SK-N-SH treated with all-trans-retinoic acid at 6 μM for 48 hours (cell line): ENCODE results near the gene NAALADL2.
"Not testable (repeated sequence)": the region's sequence is repeated elsewhere in the genome, so short reads cannot be mapped to it uniquely, and the experiment has no call there.

Source experiments
- ATAC-seq: fragments of 200-7000 bp; cut with Tn5 transposase; 3 replicates; pipeline ENCODE4 v1.9.1; 2020; ENCODE audit warnings: mild to moderate bottlenecking, moderate library complexity
- ARNTL ChIP-seq: fragments of 450-650 bp; formaldehyde crosslinking; IDR thresholded peaks from 2 replicates; pipeline ENCODE4 v1.5.0; 2020; ENCODE audit warnings: low read depth, mild to moderate bottlenecking, moderate library complexity, borderline replicate concordance
- BACH2 ChIP-seq: fragments of 250-450 bp; sonication (Bioruptor Pico); IDR thresholded peaks from 2 replicates; pipeline ENCODE4 v1.9.0; 2021; ENCODE audit warnings: mild to moderate bottlenecking, borderline replicate concordance
- ESRRG ChIP-seq: fragments of 250-450 bp; sonication (Bioruptor Pico); IDR thresholded peaks from 2 replicates; pipeline ENCODE4 v1.6.1; 2021; ENCODE audit warnings: mild to moderate bottlenecking
- GLIS3 ChIP-seq: fragments of 250-450 bp; sonication (Bioruptor Pico); IDR thresholded peaks from 2 replicates; pipeline ENCODE4 v1.5.0; 2020; ENCODE audit warnings: mild to moderate bottlenecking, moderate library complexity
- ISL1 ChIP-seq: fragments of 250-450 bp; sonication (Bioruptor Pico); IDR thresholded peaks from 2 replicates; pipeline ENCODE4 v2.1.2; 2022; ENCODE audit warnings: mild to moderate bottlenecking, moderate library complexity
- OSR1 ChIP-seq: fragments of 250-450 bp; sonication (Bioruptor Pico); IDR thresholded peaks from 2 replicates; pipeline ENCODE4 v1.8.0; 2022; ENCODE audit warnings: moderate library complexity, mild to moderate bottlenecking, inconsistent platforms
- PPARA ChIP-seq: fragments of 250-450 bp; sonication (Bioruptor Pico); IDR thresholded peaks from 2 replicates; pipeline ENCODE4 v1.5.0; 2020; ENCODE audit warnings: mild to moderate bottlenecking, borderline replicate concordance
- RARB ChIP-seq: fragments of 250-450 bp; sonication (Bioruptor Pico); IDR thresholded peaks from 2 replicates; pipeline ENCODE4 v1.8.0; 2021; ENCODE audit warnings: mild to moderate bottlenecking, moderate library complexity
- TCF4 ChIP-seq: fragments of 250-450 bp; sonication (Bioruptor Pico); IDR thresholded peaks from 2 replicates; pipeline ENCODE4 v1.8.0; 2021; ENCODE audit warnings: mild to moderate bottlenecking, moderate library complexity, borderline replicate concordance
- TOX ChIP-seq: fragments of 250-450 bp; sonication (Bioruptor Pico); IDR thresholded peaks from 2 replicates; pipeline ENCODE4 v1.8.0; 2021; ENCODE audit warnings: mild to moderate bottlenecking, moderate library complexity, borderline replicate concordance
- ZC3H10 ChIP-seq: fragments of 250-450 bp; sonication (Bioruptor Pico); IDR thresholded peaks from 2 replicates; pipeline ENCODE4 v1.5.1; 2021; ENCODE audit warnings: mild to moderate bottlenecking, moderate library complexity
- ZFP3 ChIP-seq: fragments of 250-450 bp; sonication (Bioruptor Pico); IDR thresholded peaks from 2 replicates; pipeline ENCODE4 v1.5.0; 2020; ENCODE audit warnings: mild to moderate bottlenecking, moderate library complexity
- ZFP30 ChIP-seq: fragments of 450-650 bp; formaldehyde crosslinking; IDR thresholded peaks from 2 replicates; pipeline ENCODE4 v1.5.0; 2022; ENCODE audit warnings: mild to moderate bottlenecking, moderate library complexity
- ZNF70 ChIP-seq: fragments of 450-650 bp; formaldehyde crosslinking; IDR thresholded peaks from 2 replicates; pipeline ENCODE4 v1.5.0; 2020; ENCODE audit warnings: mild to moderate bottlenecking, moderate library complexity
- ZNF8 ChIP-seq: fragments of 450-650 bp; formaldehyde crosslinking; IDR thresholded peaks from 2 replicates; pipeline ENCODE4 v1.5.0; 2020; ENCODE audit warnings: mild to moderate bottlenecking, moderate library complexity
- TF ChIP-seq, protein P1 (sequence below): fragments of 250-450 bp; sonication (Bioruptor Pico); IDR thresholded peaks from 2 replicates; pipeline ENCODE4 v1.8.0; 2020; ENCODE audit warnings: mild to moderate bottlenecking, moderate library complexity, borderline replicate concordance
- TF ChIP-seq, protein P2 (sequence below): fragments of 250-450 bp; sonication (Bioruptor Pico); IDR thresholded peaks from 2 replicates; pipeline ENCODE4 v1.5.1; 2020; ENCODE audit warnings: low read depth, mild to moderate bottlenecking, moderate library complexity
- TF ChIP-seq, protein P3 (sequence below): fragments of 250-450 bp; sonication (Bioruptor Pico); IDR thresholded peaks from 2 replicates; pipeline ENCODE4 v1.5.0; 2020; ENCODE audit warnings: mild to moderate bottlenecking, moderate library complexity
- TF ChIP-seq, protein P4 (sequence below): fragments of 250-450 bp; sonication (Bioruptor Pico); IDR thresholded peaks from 2 replicates; pipeline ENCODE4 v1.5.1; 2021; ENCODE audit warnings: mild to moderate bottlenecking, moderate library complexity
- TF ChIP-seq, protein P5 (sequence below): fragments of 250-450 bp; sonication (Bioruptor Pico); IDR thresholded peaks from 2 replicates; pipeline ENCODE4 v1.8.0; 2021; ENCODE audit warnings: low read depth, mild to moderate bottlenecking, moderate library complexity, borderline replicate concordance

Gene NAALADL2

DNA sequence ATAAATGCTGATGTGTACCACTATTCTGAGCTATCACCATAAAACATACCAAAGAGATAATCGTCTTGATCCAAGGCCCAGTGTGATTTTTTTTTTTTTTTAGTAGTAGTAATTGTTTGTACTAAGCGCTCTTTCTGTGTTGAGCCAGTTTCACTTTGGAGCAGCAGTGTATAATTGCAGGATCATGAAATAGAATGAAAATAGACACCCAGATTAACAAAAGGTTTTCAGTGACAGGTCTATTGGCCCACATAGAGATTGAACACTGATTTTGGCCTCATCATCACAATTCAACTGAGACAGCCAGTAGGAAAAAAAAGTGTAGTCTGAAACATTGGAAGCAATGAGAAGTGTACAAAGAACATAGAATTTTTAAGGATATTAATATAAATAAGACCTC lies 749.8 kb downstream of the NAALADL2 start (continued):
- TF ChIP-seq, protein P1, sequence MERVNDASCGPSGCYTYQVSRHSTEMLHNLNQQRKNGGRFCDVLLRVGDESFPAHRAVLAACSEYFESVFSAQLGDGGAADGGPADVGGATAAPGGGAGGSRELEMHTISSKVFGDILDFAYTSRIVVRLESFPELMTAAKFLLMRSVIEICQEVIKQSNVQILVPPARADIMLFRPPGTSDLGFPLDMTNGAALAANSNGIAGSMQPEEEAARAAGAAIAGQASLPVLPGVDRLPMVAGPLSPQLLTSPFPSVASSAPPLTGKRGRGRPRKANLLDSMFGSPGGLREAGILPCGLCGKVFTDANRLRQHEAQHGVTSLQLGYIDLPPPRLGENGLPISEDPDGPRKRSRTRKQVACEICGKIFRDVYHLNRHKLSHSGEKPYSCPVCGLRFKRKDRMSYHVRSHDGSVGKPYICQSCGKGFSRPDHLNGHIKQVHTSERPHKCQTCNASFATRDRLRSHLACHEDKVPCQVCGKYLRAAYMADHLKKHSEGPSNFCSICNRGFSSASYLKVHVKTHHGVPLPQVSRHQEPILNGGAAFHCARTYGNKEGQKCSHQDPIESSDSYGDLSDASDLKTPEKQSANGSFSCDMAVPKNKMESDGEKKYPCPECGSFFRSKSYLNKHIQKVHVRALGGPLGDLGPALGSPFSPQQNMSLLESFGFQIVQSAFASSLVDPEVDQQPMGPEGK (CRISPR knock-in tag), result no peak
- no peak for TF ChIP-seq OSR1
- TF ChIP-seq, all 23 proteins: peak for 0

DNA sequence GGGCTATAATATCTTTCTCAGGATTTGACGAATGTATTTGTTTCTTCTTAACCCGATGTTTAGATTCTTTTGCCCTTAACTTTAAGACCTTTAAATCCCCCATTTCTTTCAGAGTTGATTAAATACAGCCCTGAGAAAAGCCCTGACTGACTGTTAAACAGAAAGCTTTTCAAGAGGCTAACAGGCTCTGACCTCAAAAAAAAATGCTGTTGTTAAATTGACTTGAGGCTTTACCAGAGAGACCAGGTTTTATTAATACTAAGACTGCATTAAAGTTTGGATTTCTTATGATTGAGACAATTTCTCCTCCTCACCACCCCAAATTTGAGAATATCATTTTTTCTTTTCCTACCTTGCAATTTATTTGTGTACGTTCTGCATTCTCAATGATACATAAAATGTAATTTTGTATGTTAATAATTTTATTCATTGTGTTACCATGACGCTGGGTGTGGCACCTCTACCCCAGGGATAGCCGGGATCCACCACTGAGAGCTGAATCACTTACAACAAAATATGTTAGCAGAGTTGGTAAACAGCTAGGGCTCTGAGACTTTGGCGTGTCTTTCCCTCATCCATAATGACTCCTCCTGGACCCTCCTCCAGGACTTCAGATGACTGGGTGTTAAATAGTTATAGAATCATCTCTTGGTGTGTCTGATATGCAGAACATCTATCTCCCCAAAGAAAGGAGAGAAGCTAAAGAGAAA lies 753.5 kb downstream of the NAALADL2 start:
- TF ChIP-seq OSR1 (no peak), BACH2 (CRISPR knock-in tag) (no peak), ZFP3 (CRISPR knock-in tag) (no peak), GLIS3 (CRISPR knock-in tag) (no peak), ZNF8 (CRISPR knock-in tag) (no peak), TOX (CRISPR knock-in tag) (no peak), ISL1 (CRISPR knock-in tag) (no peak), ESRRG (no peak), RARB (CRISPR knock-in tag) (no peak), TCF4 (CRISPR knock-in tag) (no peak)
- TF ChIP-seq, protein P2, sequence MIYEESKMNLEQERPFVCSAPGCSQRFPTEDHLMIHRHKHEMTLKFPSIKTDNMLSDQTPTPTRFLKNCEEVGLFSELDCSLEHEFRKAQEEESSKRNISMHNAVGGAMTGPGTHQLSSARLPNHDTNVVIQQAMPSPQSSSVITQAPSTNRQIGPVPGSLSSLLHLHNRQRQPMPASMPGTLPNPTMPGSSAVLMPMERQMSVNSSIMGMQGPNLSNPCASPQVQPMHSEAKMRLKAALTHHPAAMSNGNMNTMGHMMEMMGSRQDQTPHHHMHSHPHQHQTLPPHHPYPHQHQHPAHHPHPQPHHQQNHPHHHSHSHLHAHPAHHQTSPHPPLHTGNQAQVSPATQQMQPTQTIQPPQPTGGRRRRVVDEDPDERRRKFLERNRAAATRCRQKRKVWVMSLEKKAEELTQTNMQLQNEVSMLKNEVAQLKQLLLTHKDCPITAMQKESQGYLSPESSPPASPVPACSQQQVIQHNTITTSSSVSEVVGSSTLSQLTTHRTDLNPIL (CRISPR knock-in tag), result no peak
- TF ChIP-seq, protein P3, sequence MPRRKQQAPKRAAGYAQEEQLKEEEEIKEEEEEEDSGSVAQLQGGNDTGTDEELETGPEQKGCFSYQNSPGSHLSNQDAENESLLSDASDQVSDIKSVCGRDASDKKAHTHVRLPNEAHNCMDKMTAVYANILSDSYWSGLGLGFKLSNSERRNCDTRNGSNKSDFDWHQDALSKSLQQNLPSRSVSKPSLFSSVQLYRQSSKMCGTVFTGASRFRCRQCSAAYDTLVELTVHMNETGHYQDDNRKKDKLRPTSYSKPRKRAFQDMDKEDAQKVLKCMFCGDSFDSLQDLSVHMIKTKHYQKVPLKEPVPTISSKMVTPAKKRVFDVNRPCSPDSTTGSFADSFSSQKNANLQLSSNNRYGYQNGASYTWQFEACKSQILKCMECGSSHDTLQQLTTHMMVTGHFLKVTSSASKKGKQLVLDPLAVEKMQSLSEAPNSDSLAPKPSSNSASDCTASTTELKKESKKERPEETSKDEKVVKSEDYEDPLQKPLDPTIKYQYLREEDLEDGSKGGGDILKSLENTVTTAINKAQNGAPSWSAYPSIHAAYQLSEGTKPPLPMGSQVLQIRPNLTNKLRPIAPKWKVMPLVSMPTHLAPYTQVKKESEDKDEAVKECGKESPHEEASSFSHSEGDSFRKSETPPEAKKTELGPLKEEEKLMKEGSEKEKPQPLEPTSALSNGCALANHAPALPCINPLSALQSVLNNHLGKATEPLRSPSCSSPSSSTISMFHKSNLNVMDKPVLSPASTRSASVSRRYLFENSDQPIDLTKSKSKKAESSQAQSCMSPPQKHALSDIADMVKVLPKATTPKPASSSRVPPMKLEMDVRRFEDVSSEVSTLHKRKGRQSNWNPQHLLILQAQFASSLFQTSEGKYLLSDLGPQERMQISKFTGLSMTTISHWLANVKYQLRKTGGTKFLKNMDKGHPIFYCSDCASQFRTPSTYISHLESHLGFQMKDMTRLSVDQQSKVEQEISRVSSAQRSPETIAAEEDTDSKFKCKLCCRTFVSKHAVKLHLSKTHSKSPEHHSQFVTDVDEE (CRISPR knock-in tag), result no peak
- TF ChIP-seq, protein P4, sequence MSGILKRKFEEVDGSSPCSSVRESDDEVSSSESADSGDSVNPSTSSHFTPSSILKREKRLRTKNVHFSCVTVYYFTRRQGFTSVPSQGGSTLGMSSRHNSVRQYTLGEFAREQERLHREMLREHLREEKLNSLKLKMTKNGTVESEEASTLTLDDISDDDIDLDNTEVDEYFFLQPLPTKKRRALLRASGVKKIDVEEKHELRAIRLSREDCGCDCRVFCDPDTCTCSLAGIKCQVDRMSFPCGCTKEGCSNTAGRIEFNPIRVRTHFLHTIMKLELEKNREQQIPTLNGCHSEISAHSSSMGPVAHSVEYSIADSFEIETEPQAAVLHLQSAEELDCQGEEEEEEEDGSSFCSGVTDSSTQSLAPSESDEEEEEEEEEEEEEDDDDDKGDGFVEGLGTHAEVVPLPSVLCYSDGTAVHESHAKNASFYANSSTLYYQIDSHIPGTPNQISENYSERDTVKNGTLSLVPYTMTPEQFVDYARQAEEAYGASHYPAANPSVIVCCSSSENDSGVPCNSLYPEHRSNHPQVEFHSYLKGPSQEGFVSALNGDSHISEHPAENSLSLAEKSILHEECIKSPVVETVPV (CRISPR knock-in tag), result no peak
- ATAC-seq, result no peak

DNA sequence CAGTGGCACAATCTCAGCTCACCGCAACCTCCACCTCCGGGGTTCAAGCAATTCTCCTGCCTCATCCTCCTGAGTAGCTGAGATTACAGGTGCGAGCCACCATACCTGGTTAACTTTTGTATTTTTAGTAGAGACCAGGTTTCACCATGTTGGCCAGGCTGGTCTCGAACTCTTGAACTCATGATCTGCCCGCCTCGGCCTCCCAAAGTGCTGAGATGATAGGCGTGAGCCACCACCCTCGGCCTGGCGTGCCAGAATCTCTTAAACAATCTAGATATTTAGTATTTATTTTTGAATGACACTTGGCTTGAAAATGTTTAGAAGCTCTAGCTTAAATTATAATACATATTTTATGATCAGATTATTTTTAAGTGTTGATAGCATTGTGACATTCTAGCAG lies 755.0 kb downstream of the NAALADL2 start:
- ATAC-seq, result not testable (repeated sequence)

DNA sequence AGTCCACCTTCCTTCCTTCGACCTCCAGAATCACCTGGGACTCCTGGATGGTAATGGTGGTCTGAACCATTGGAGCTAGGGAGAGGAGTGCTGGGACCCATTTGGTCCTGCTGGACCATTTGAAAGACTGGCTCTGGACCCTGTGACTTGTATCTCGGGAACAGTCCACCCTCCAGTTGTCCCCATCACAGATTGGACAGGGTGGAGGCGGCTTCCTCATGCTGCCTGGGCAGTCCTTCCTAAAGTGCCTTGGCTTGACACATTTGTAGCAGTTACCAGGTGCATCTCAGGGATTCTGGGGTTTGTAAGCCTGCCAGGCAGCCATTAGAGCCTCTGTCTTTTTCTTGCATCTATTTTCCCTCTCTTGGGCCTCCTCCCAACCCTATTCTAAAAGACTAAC lies 758.1 kb downstream of the NAALADL2 start:
- TF ChIP-seq ARNTL, result no peak
- no peak for TF ChIP-seq ZFP30 (CRISPR knock-in tag)
- TF ChIP-seq, protein P5, sequence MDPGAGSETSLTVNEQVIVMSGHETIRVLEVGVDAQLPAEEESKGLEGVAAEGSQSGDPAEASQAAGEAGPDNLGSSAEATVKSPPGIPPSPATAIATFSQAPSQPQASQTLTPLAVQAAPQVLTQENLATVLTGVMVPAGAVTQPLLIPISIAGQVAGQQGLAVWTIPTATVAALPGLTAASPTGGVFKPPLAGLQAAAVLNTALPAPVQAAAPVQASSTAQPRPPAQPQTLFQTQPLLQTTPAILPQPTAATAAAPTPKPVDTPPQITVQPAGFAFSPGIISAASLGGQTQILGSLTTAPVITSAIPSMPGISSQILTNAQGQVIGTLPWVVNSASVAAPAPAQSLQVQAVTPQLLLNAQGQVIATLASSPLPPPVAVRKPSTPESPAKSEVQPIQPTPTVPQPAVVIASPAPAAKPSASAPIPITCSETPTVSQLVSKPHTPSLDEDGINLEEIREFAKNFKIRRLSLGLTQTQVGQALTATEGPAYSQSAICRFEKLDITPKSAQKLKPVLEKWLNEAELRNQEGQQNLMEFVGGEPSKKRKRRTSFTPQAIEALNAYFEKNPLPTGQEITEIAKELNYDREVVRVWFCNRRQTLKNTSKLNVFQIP, result no peak
- no peak for TF ChIP-seq PPARA (CRISPR knock-in tag)
- TF ChIP-seq, protein P1 (CRISPR knock-in tag), result no peak
- no peak for TF ChIP-seq ZNF70 (CRISPR knock-in tag)
- no peak for TF ChIP-seq ISL1 (CRISPR knock-in tag)
- TF ChIP-seq ZC3H10 (CRISPR knock-in tag), result no peak
- TF ChIP-seq ZFP3 (CRISPR knock-in tag), result no peak
- TF ChIP-seq BACH2 (CRISPR knock-in tag), result no peak
- TF ChIP-seq GLIS3 (CRISPR knock-in tag), result no peak
- no peak for TF ChIP-seq TCF4 (CRISPR knock-in tag)

More for the DNA sequence above, 758.1 kb downstream of the NAALADL2 start:
- ATAC-seq, result no peak
